HG03039 (cell line): ENCODE measurements around the gene CEBPA.

Experiments used
- ATAC-seq: cut with Tn5 transposase; IDR thresholded peaks from one replicate; pipeline ENCODE4 v1.9.1; 2021; ENCODE audit warnings: mild to moderate bottlenecking, moderate library complexity; ENCODE audit not compliant: unreplicated experiment

CEBPA gene

DNA sequence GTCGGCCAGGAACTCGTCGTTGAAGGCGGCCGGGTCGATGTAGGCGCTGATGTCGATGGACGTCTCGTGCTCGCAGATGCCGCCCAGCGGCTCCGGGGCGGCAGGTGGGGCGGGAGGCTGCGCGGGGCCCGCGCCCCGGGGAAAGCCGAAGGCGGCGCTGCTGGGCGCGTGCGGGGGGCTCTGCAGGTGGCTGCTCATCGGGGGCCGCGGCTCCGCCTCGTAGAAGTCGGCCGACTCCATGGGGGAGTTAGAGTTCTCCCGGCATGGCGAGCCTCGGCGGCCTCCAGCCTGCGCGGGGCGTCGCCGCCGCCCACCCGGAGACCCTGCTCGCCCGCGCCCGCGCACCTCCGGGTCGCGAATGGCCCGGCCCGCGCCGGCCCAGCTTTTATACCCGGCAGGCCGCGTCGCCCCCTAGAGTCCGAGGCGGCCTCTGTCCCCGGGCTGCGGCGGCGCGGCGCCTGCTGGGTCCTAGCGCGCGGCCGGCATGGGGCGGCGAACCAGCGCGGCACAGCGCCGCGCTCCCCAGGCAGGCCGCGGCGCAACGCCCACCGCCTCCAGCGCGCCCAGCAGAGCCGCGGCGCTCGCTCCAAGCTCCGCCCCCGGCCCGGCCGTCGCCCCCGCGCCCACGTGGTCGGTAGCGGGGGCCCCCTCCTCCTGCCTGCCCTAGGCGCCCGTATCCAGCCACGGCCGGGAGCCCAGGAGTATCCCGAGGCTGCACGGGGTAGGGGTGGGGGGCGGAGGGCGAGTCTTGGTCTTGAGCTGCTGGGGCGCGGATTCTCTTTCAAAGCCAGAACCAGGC is at the start of gene CEBPA:
CEBPA (minus strand) TSS at position 360 of the 799 bp plus-strand sequence; CDS start at position 240, 120 bp downstream.
- peak; percentile 74 for ATAC-seq

DNA sequence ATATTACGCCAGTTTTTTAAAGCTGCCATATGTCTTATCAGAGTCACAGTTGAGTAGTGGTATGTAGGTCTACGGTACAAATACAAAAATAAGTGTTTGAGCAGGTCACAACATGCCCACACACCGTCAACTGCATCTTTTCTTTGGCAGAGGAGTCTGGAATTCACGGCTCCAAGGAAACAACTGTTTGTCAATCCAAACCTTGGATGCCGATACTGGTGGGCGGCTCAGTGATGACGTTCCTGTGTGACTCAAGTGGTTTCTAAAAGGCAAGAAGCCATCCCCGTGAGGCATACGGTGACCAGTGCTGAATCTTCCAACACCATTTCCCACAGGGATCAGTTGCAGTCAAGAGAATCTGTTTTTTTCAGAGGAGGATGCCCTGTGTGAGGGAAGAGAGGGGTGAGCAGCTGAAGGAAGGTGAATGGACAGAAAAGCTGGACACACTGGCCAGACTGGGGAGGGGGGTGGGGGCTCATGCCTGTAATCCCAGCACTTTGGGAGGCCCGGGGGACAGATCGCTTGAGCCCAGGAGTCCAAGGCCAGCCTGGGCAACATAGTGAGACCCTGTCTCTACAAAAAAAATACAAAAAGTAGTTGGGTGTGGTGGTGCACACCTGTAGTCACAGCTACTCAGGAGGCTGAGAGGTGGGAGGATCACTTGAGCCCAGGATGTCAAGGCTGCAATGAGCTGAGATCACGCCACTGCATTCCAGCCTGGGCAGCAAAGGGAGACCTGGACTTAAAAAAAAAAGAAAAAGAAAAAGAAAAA is 48.4 kb upstream of the CEBPA start:
- no peak for ATAC-seq

DNA sequence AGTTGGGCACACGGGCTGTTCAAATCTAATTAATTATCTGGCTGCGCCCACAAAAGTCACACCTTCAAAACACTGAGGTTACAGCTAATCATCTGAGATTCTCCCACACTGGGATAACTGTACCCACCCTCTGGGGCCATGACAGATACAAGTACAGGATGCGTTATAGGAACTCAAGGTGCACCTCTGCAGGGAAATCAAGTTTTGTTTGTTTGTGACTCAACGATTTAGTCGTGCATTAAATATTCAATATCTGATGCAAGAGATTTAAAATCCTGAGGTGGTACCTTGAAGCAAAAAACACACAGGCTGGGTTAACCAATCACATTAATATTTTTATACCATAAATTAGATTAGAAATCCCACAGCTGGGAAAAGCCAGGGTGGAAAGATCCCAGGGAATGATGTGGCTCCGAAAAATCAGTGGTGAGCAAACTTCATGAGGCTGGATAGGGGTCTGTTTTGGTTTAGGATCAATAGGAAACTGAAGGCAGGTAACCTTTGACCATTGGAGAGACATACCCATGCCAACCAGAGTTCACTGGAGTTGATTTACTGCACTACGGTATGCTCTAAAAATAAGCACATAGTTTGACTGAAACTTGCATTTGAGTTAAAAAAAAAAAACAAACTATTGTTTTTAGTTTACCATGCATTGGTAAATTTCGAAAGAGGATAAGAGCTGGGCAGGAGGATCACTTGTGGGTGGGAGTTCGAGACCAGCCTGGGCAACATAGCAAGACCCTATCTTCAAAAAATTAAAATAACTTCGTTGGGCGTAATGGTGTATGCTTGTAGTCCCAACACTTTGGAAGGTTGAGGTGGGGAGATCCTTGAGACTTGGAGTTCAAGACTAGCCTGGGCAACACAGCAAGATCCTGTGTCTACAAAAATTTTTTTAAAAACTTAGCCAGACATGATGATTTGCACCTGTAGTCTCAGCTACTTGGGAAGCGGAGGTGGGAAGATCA is 47.3 kb upstream of the CEBPA start:
- ATAC-seq = no peak

DNA sequence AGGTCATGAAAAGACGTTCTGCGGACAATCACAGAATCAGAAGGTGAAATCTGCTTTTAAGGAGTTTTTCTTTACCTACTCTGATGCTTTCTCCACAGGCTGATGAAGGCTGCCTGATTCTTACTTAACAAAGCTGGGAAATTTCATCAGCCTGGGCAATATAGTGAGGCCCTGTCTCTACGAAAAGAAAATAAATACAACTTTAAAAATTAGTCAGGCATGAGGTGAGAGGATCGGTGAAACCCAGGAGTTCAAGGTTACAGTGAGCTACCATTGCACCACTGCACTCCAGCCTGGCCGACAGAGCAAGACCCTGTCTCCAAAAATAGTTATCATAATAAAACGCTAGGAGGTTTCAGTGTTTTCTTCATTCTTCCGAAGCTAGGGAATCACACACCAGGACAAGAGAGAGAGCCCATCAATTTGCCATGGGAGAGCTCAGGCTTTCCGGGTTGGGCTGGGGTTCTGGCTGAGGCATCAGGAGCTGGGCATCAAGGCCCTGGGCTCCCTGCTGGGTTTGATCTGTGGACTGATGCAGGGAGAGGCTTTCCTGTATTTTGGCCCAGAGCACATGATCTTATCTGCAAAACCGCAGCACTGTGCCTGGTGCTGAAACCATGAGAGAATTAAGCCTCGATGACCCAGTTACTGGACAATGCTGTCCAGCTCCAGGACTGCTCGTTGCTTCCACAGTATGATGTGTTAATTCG is 46.1 kb upstream of the CEBPA start:
- no peak for ATAC-seq

DNA sequence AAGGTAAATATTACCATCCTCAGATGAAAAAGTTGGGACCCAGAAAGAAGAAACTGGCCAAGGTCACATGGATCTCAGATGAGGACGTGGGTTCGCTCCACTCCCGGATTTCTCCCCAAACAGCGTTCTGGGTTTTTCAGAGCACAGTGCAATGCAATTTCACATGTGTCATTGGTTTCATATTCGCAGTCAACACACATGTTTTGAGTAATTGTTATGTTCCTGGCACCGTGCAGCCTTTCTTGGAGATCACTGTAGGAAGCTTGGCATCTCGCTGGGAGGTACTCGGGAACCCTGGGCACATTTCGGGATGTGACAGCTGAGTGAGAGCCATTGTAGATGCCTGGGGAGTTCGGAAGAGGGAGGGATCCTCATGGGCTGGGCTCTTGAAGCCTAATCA is 45.0 kb upstream of the CEBPA start:
- ATAC-seq = no peak

DNA sequence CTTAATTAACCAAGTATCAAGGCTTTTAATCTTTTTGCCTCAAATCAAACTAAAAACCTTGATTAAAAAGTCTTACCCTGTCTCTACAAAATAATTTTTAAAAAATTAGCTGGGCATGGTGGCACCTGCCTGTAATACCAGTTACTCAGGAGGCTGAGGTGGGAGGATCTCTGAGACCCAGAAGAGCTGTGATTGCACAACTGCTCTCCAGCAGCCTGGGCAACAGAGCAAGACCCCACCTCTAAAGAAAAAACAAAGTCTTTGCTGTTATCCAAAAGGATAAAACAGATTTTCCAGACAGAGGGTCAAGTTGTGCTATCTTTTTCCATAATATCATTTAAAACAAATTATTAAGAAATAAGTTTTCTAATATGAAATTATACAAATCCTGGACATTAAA is 44.3 kb upstream of the CEBPA start:
- no peak for ATAC-seq

DNA sequence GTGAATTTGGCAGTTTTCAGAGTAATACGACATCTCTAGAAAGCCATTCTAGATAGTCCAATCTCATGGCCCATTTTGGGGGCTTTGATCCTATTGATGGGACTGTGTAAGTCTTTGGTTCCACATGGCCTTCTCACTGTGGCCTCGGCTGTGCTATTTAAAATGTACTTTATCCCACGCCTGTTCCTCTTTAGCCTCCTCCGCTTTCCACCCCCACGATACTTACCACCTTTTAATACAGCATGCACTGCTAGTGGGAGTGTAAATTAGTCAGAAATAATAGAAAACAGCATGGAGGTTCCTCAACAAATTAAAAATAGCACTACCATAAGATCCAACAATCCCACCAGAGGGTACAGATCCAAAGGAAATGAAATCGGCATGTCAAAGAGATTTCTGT is 42.8 kb upstream of the CEBPA start:
- ATAC-seq = no peak

DNA sequence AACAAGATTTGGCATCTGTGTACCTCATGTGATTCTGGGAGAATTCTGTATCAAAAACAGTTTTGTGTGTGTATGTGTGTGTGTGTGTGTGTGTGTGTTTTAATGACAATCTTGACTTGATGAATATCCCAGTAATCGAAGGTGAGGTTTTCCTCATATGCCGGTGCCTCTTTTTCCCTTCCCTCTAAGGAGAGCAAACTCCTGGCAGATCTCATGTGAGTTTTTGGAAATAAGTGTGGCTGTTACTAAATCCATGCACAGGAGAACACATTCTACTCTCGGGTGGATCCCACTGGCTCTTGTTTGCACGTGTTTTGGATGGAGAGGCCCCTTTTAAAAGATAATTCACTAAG is 42.2 kb upstream of the CEBPA start:
- no peak for ATAC-seq

DNA sequence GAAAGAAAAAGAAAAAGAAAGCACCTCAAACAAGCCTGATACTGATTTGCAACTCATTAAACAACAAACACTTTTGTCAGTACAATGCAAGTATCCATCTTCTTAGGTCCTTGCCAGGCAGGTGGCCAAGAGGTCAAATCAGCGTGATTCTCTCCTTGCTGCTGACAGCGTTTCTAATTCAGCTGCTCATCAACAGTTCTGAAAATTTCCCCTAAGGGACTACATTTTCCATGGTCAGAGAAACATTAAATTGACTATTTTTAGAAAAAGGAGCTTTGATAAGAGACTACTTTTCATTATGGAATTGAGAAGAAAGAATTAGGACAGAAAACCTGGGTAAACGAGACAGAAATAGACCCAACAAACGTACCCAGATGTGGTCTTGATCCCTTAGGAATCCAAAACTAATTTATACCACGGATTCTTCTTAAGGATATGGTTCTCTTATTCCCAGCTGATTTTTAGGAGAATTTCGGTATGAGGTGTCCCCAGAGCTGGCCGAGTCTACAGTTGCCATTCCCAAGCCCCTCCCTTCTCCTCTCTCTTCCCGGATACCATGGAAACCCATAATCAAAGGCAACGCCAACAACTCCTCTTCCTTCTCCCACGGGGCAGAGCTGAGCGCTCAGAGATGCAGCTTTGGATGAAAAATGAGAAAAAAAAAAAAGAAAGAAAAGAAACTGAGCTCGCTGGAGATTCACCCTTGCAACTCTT is 41.7 kb upstream of the CEBPA start:
- ATAC-seq = no peak

DNA sequence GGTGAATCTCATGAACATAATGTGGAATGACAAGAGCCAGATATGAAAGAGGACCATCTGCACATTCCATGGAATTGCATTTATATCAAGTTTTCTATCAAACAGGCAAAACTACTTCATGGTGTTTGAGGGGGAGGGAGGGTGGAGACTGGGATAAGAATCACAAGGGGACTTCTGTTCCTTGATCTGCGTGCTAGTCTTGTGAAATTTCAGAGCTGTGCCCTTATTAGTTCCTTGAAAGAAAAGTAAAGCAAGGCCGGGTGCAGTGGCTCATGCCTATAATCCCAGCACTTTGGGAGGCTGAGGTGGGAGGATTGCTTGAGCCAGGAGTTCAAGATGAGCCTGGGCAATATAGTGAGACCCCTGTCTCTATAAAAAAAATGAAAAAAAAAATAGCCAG is 41.0 kb upstream of the CEBPA start:
- no peak for ATAC-seq

DNA sequence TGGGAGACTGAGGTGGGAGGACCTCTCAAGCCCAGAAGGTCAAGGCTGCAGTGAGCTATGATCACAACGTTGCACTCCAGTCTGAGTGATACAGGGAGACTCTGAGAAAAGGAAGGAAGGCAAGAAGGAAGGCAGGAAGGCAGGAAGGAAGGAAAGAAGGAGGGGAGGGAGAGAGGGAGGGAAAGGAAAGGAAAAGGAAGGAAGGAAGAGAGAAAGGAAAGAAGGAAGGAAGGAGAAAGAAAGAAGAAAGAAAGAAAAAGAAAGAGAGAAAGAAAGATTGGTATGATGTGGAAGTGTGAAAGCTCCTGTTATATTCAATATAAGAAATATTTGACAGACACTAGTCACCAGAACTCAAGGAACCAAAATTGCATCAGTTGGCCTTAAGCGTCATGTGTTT is 38.7 kb upstream of the CEBPA start:
- no peak for ATAC-seq

DNA sequence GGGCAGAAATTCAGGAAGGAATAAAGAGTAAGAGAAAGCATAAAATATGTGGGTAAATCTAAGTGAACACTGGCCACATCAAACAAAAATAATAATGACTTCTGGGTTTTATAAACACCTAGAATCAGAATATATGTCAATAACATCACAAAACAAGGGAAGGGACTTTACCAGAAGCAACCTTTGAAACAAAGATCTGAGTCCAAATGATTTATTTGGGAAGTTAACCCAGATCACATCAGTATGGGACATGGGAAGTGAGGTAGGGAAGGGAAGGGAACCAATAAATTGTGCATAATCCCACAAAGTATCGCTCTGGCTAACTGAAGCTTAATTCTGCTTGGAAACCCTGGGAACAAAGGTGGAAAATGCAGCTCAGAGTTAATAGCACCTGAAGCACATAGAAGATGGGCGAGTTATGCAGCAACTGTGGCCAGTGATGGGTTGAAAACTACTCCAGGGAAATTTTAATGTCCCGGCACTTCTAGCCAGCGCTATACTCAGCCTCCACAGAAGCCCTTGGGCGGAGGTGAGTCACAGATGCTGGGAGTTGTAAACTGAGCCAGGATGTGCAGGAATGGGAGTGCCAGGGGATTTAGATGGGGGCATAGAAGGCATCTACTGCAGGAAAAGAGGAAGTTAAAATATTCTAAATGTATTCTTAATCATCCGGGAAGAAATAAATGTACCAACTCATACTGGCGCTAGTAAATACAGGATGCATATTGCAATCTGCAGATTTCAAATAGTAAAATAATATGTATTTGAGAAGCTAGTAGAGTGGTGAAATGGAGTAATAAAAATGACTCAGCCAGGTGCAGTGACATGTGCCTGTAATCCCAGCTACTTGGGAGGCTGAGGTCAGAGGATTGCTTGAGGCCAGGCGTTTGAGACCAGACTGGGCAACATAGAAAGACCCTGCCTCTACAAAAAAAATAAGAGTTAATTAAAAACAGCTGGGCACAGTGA is 37.0 kb upstream of the CEBPA start:
- ATAC-seq = no peak

DNA sequence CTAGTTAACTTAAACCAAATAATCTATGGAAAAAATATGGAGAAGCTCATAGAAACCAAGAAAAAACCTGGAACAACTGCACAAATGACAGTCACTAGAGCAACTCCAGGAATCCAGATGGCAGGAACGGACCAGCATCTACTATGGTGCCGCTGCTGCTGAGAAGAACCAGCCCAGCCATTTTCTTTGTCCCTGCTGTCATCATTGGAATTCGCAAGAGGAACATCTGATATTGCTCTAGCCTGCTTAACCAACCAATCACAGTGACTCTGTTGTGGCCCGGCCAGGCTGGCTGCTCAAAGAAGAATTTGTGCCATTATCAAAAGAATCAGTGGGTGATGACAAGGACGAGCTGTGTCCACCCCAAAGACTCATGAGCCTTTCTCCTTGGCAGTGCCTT is 33.1 kb upstream of the CEBPA start:
- no peak for ATAC-seq

DNA sequence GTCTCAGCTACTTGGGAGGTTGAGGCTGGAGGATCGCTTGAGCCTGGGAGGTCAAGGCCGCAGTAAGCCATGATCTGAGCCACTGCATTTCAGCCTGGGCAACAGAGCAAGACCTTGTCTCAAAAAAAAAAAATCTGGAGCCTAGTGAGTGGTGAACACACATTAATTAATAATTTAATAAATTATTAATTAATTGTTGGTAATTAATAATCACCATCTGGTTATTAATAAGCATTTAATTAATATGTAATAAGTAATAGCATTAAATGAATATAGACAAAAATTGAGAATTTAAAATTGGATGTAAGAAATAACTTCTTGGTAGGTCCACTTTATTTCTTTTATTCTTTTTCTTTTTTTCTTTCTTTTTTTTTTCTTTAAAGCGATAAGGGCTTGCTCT is 31.9 kb upstream of the CEBPA start:
- ATAC-seq = no peak

DNA sequence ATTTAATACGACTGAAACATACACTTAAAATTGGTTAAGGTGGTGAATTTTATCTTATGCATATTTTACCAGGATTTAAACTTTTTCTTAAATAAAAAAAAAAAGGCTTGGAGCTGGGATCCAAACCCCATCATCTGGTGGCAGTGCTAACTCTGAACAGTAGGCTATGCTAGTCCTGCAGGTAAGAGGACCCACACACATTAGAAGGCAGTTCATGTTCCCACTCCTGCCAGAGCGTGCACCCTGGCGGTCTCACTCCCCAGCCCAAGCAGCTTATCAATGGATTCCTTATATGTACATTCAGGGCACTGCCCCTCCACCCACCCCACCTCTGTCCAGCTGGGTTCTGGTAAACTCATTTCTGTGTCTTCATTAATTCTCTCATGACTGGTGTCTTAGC is 31.3 kb upstream of the CEBPA start:
- ATAC-seq = no peak

DNA sequence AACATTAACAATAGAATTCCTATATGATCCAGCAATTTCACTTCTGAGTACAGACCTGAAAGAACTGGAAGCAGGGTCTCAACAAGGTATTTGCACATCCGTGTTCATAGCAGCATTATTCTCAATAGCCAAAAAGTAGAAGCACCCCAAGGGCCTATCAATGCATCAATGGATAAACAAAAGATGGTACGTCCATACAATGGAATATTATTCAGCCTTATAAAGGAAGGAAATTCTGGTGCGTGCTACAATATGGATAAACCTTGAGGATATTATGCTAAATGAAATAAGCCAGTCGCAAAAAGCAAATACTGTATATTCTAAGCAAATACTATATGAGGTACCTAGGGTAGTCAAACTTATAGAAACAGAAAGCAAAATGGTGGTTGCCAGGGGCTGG is 30.8 kb upstream of the CEBPA start:
- ATAC-seq = no peak

DNA sequence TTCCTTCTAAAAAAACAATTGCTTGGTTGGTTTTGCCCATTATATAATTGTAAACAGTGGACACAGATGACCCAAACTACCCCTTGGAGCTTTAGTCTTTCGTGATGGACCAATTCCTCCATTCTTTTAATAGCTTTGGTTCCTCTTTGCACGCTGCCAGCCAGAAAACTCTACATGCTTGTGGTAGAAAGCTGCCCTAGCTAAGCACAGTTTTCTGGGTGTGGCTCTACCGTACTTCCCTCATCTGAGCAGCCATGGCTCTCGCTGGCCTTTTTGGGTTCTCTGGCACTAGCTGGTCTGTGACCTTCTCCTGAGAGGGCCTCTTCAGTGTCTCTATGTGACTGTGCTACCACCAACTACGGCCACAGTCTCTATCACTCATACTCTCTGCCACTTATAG is 29.9 kb upstream of the CEBPA start:
- no peak for ATAC-seq

DNA sequence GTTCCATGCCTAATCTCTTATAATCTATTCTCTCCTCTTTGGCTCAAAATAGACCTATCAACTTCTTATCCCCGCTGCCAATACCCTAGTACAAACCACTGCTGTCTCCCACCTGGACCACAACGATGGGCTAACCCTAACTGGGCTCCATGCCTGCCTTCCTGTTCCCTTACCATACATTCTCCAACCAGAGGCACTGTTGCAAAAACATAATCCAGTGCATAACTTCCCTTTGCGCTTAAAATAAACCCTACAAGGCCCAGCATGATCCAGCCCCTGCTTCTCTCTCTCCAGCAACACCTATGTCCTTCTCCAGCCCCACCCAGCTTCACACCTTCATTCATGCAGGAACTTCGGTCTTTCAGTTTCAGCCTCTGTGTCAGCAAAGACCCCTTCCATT is 27.4 kb upstream of the CEBPA start:
- ATAC-seq = no peak

DNA sequence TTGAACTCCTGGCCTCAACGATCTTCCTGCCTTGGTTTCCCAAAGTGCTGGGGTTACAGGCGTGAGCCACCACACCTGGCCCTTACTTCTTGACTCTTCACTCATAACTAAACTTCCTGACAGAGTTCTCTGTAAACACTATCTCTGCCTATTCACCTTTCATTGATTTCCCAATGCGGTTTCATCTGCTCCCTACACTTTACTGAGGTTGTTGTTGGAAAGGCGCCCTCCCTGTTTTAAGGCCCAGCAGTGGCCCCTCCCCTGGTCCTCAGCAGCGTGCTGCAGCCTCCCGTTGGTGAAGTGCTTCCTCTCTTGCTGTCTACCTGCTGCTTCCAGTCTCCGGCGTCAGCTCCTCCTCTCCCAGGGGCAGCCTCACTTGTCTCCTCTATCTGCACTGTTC is 26.7 kb upstream of the CEBPA start:
- ATAC-seq = no peak
